ENCODE data around the gene TF. TPM values are rescaled to one million over a fixed set of nuclear protein-coding genes. Genes with fewer than 3 reads are reported as not detected.

The TF gene
- total and polyA plus RNA-seq, 2 of the 8 experiments (the other 6 are each of a cell fraction or from before 2014, with no cell fraction given), result 0.02 to 0.26 TPM

DNA sequence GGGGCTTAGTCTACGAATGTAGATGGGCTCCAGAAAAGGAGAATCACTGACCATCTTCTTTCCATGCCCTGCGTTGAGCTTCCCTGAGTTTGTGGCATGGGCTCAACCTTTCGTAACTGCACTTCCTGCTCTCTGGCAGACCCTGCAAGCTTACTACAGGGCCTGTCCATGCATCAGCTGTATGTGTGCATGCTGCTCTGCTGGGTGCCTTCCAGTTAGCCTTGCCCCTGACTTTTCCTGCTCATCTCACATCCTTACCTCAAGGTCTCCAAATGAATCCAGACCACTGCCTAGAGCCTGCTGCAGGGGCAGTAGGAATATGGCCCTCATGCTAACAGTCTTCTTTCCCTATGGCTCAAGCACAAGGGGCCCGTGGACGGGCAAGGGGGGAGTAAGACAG is 2.0 kb upstream of the TF start:
- Histone ChIP-seq H3K27ac (ENCODE audit: low read depth, low read length) (no peak overlapping the region), H3K27me3 (replicated peaks in 1 of 4; ENCODE audit: control insufficient read depth in 3 of 4, extremely low read depth in 1 of 4, insufficient read depth in 3 of 4, low read length in 3 of 4) (no peaks in the 10 kb centered on the region; a peak in 1 of 7 replicates), H2BK5ac (ENCODE audit: low read depth, low read length) (no peak overlapping the region), H4K20me1 (replicated peaks in 1 of 2; ENCODE audit: control insufficient read depth in 1 of 2, insufficient read depth in 2 of 2, low read length in 2 of 2) (no peaks in the 10 kb centered on the region), H4K91ac (replicated peaks; ENCODE audit: insufficient read length, low read length) (no peak overlapping the region), H4K8ac (ENCODE audit: extremely low read depth, insufficient read depth, low read length) (no peak overlapping the region), H3K79me2 (ENCODE audit: control insufficient read depth in 1 of 2, insufficient read depth in 2 of 2, low read length in 2 of 2) (no peaks in the 10 kb centered on the region), H4K5ac (ENCODE audit: insufficient read length, low read depth, low read length) (no peak overlapping the region), H3K9me3 (ENCODE audit: insufficient read depth in 2 of 2, low read depth in 1 of 2, low read length in 1 of 2) (no peaks in the 10 kb centered on the region), H3K79me1 (ENCODE audit: low read depth, low read length) (no peaks in the 10 kb centered on the region), H2AFZ (ENCODE audit: low read length) (no peak overlapping the region), H3K4ac (replicated peaks; ENCODE audit: insufficient read length, low read depth, low read length) (no peak overlapping the region), H2BK12ac (ENCODE audit: low read depth, low read length) (no peak overlapping the region), H3K23me2 (ENCODE audit: low read depth, low read length) (no peaks in the 10 kb centered on the region), H3K36me3 (ENCODE audit: control insufficient read depth in 2 of 4, insufficient read depth in 4 of 4, low read length in 3 of 4) (no peaks in the 10 kb centered on the region), H2BK20ac (ENCODE audit: low read length) (no peak overlapping the region), H3K56ac (replicated peaks; ENCODE audit: insufficient read length, low read depth, low read length) (no peak overlapping the region), H3K9ac (replicated peaks in 1 of 4; ENCODE audit: extremely low read depth in 1 of 4, low read depth in 3 of 4, low read length in 3 of 4) (no peak overlapping the region), H2BK120ac (replicated peaks; ENCODE audit: low read depth, low read length) (no peak overlapping the region), H2AK5ac (ENCODE audit: low read depth, low read length) (no peak overlapping the region), H3K4me1 (replicated peaks in 1 of 4; ENCODE audit: control insufficient read depth in 3 of 4, insufficient read depth in 4 of 4, low read length in 3 of 4) (no peaks in the 10 kb centered on the region; a peak in 1 of 7 replicates), H3K4me2 (ENCODE audit: insufficient read depth in 1 of 2, low read depth in 2 of 2, low read length in 2 of 2) (no peak overlapping the region), H2BK15ac (ENCODE audit: low read length) (no peak overlapping the region), H3K23ac (ENCODE audit: insufficient read length) (no peak overlapping the region), H3K18ac (ENCODE audit: extremely low read depth, low read length) (no peak overlapping the region), H3K14ac (ENCODE audit: insufficient read length) (no peak overlapping the region), H3K4me3 (ENCODE audit: extremely low read depth in 1 of 4, insufficient read depth in 2 of 4, low read depth in 3 of 4, low read length in 4 of 4) (no peak overlapping the region)
- TF ChIP-seq SP2 (IDR thresholded peaks at IDR 0.05; ENCODE audit: low read length) (no peak), GTF2F1 (IDR thresholded peaks at IDR 0.05; ENCODE audit: borderline replicate concordance, low read depth, low read length) (no peak), SP4 (IDR thresholded peaks at IDR 0.05; ENCODE audit: low read length) (no peak), RNF2 (IDR thresholded peaks at IDR 0.05; ENCODE audit: borderline replicate concordance, low read depth, low read length, missing control alignments, poor library complexity, severe bottlenecking) (no peak), EP300 (IDR thresholded peaks at IDR 0.05; ENCODE audit: borderline replicate concordance in 1 of 2, low read depth in 2 of 2, low read length in 2 of 2) (no peak), POU5F1 (IDR thresholded peaks at IDR 0.05; ENCODE audit: low read depth, low read length) (no peak)
- ChIA-PET CTCF (ENCODE audit: partially characterized antibody) (no interaction called here), POLR2A (ENCODE audit: partially characterized antibody) (no interaction called here)
- FAIRE-seq, result no peak
- no peak for DNase-seq (ENCODE audit: low read depth in 1 of 2, low spot score in 2 of 2)
- WGBS, 2 experiments (ENCODE audit: extremely low coverage in 1 of 2, insufficient coverage in 1 of 2, insufficient read length in 1 of 2, insufficient replicate concordance in 2 of 2, low coverage in 1 of 2, low lambda C conversion rate in 2 of 2, missing lambda C conversion rate in 1 of 2), result 67% methylated on average over 5 of the region's 5 CpGs; no CpG with 5 or more reads in 1 of the 2 experiments
